HepG2 (cell line): ENCODE results near the gene PAQR6. TPM values are rescaled to one million over a fixed set of nuclear protein-coding genes. Genes with fewer than 3 reads are reported as not detected.

Experiments
- AGO2 ChIP-seq: fragments of 200-400 bp; formaldehyde crosslinking; optimal IDR thresholded peaks from 2 replicates; pipeline ENCODE3; 2017; ENCODE audit warnings: mild to moderate bottlenecking, low read depth, low read length, moderate library complexity
- DR1 ChIP-seq: sonication (generic); formaldehyde crosslinking; IDR thresholded peaks from 2 replicates; pipeline ENCODE4 v1.8.0; 2021; ENCODE audit warnings: mild to moderate bottlenecking, missing genetic modification reagents, inconsistent platforms
- DZIP1 ChIP-seq: sonication (generic); formaldehyde crosslinking; IDR thresholded peaks from 2 replicates; pipeline ENCODE4 v1.5.0; 2020; ENCODE audit warnings: mild to moderate bottlenecking, missing genetic modification reagents
- ELF3 ChIP-seq: IDR thresholded peaks from 2 replicates; pipeline ENCODE4 v1.6.1; 2016; ENCODE audit warnings: missing genetic modification reagents, missing compliant biosample characterization
- GMEB1 ChIP-seq: sonication (generic); formaldehyde crosslinking; IDR thresholded peaks from 2 replicates; pipeline ENCODE4 v1.5.1; 2020; ENCODE audit warnings: missing genetic modification reagents, mild to moderate bottlenecking, borderline replicate concordance
- HDAC1 ChIP-seq: sonication (generic); formaldehyde crosslinking; IDR thresholded peaks from 2 replicates; pipeline ENCODE4 v1.5.1; 2020; ENCODE audit warnings: mild to moderate bottlenecking, missing genetic modification reagents
- HOXA7 ChIP-seq: sonication (generic); formaldehyde crosslinking; IDR thresholded peaks from 2 replicates; pipeline ENCODE4 v1.8.1; 2022; ENCODE audit warnings: mild to moderate bottlenecking, missing genetic modification reagents, moderate library complexity
- KDM5B ChIP-seq: sonication (generic); formaldehyde crosslinking; IDR thresholded peaks from 2 replicates; pipeline ENCODE4 v1.4.0; 2020; ENCODE audit warnings: missing genetic modification reagents, mild to moderate bottlenecking, borderline replicate concordance
- LBX2 ChIP-seq: sonication (generic); formaldehyde crosslinking; IDR thresholded peaks from 2 replicates; pipeline ENCODE4 v1.5.0; 2020; ENCODE audit warnings: missing genetic modification reagents, mild to moderate bottlenecking, borderline replicate concordance
- MIER2 ChIP-seq: IDR thresholded peaks from 2 replicates; pipeline ENCODE4 v1.6.1; 2016; ENCODE audit warnings: missing biosample characterization, missing genetic modification reagents
- MYPOP ChIP-seq: sonication (generic); formaldehyde crosslinking; IDR thresholded peaks from 2 replicates; pipeline ENCODE4 v1.8.1; 2023; ENCODE audit warnings: mild to moderate bottlenecking, moderate library complexity, missing genetic modification reagents
- NR2F2 ChIP-seq: IDR thresholded peaks from 2 replicates; pipeline ENCODE4 v1.6.1; 2012; ENCODE audit warnings: low read depth, inconsistent platforms, borderline replicate concordance
- SCMH1 ChIP-seq: sonication (generic); formaldehyde crosslinking; IDR thresholded peaks from 2 replicates; pipeline ENCODE4 v1.9.0; 2021; ENCODE audit warnings: missing genetic modification reagents, mild to moderate bottlenecking, borderline replicate concordance
- STAG1 ChIP-seq: sonication (generic); formaldehyde crosslinking; IDR thresholded peaks from 2 replicates; pipeline ENCODE4 v1.4.0; 2020; ENCODE audit warnings: missing genetic modification reagents
- TBX2 ChIP-seq: sonication (generic); formaldehyde crosslinking; IDR thresholded peaks from 2 replicates; pipeline ENCODE4 v1.5.0; 2020; ENCODE audit warnings: missing genetic modification reagents, mild to moderate bottlenecking, borderline replicate concordance
- U2AF2 ChIP-seq: fragments of 200-400 bp; formaldehyde crosslinking; IDR thresholded peaks from 2 replicates; pipeline ENCODE4 v1.6.1; 2017; ENCODE audit warnings: low read depth, mild to moderate bottlenecking, low read length
- ZNF138 ChIP-seq: sonication (generic); formaldehyde crosslinking; IDR thresholded peaks from 2 replicates; pipeline ENCODE4 v1.5.0; 2020; ENCODE audit warnings: mild to moderate bottlenecking, low read depth, missing genetic modification reagents
- ZNF282 ChIP-seq: fragments of 450-650 bp; IDR thresholded peaks from 2 replicates; pipeline ENCODE4 v1.6.1; 2018; ENCODE audit not compliant: partially characterized antibody
- ZNF503 ChIP-seq: sonication (generic); formaldehyde crosslinking; IDR thresholded peaks from 2 replicates; pipeline ENCODE4 v1.4.0; 2020; ENCODE audit warnings: missing genetic modification reagents
- ZNF616 ChIP-seq: sonication (generic); formaldehyde crosslinking; IDR thresholded peaks from 2 replicates; pipeline ENCODE4 v1.5.0; 2020; ENCODE audit warnings: low read depth, mild to moderate bottlenecking, missing genetic modification reagents
- polyA plus RNA-seq, 8 experiments: library from polyadenylated mRNA; depleted of rRNA in 3 of 8; stranded (reverse) in 7 of 8; unstranded in 1 of 8; fragments of >200 nt; fragmentation: Illumina TruSeq in 4 of 8; extraction: Trizol in 4 of 8; gene quantifications; 2 replicates each; pipeline versions ENCODE4 v1.2.1 to v1.2.3, GENCODE V29; 2011 to 2016; ENCODE audit warnings: low read depth in 4 of 8, missing spikeins in 1 of 8, mixed read lengths in 1 of 8; ENCODE audit not compliant: insufficient read depth in 1 of 8
- total RNA-seq, 5 experiments: library from RNA; depleted of rRNA; stranded (reverse); fragments of >200 nt; fragmentation: Illumina TruSeq; extraction: Trizol; gene quantifications; 2 replicates each; pipeline ENCODE4 v1.2.3, GENCODE V29; 2016; ENCODE audit warnings: low read depth in 1 of 5

Gene PAQR6
- total and polyA plus RNA-seq, 2 of the 13 experiments (the other 11 are each of a cell fraction or from before 2014, with no cell fraction given) = 0.82 to 1.4 TPM

GRCh38 chr1:156291226-156292061 is 43.6 kb upstream of the PAQR6 start (continued):
- TF ChIP-seq HOXA7 (CRISPR knock-in tag) (no peak), DR1 (CRISPR knock-in tag) (peak; percentile 73; the same call in 1 of the 2 replicates), GMEB1 (CRISPR knock-in tag) (peak; percentile 58; the same call in 1 of the 2 replicates), DZIP1 (CRISPR knock-in tag) (0 out of 2 replicates have a peak, but pooled peaks have one; percentile 49), MIER2 (CRISPR knock-in tag) (0 out of 2 replicates have a peak, but pooled peaks have one; percentile 26), AGO2 (peak; percentile 86), ELF3 (CRISPR knock-in tag) (peak; percentile 34; the same call in 1 of the 2 replicates), LBX2 (CRISPR knock-in tag) (no peak; the same call in 1 of the 2 replicates), SCMH1 (CRISPR knock-in tag) (no peak), ZNF282 (no peak), TBX2 (CRISPR knock-in tag) (no peak; the same call in 1 of the 2 replicates), U2AF2 (no peak), ZNF616 (CRISPR knock-in tag) (no peak), ZNF138 (CRISPR knock-in tag) (no peak), MYPOP (CRISPR knock-in tag) (peak; percentile 41; the same call in 1 of the 2 replicates), KDM5B (peak; percentile 84), HDAC1 (CRISPR knock-in tag) (peak; percentile 56), STAG1 (CRISPR knock-in tag) (0 out of 2 replicates have a peak, but pooled peaks have one; percentile 9), NR2F2 (peak; percentile 72; the same call in 1 of the 2 replicates), ZNF503 (CRISPR knock-in tag) (0 out of 2 replicates have a peak, but pooled peaks have one; percentile 5)
